ENCODE results near the gene NTN1. TPM values are rescaled to one million over a fixed set of nuclear protein-coding genes. Genes with fewer than 3 reads are reported as not detected.

The NTN1 gene
- total RNA-seq, 2 experiments from 2014 or later = 0.31 to 0.47 TPM

DNA sequence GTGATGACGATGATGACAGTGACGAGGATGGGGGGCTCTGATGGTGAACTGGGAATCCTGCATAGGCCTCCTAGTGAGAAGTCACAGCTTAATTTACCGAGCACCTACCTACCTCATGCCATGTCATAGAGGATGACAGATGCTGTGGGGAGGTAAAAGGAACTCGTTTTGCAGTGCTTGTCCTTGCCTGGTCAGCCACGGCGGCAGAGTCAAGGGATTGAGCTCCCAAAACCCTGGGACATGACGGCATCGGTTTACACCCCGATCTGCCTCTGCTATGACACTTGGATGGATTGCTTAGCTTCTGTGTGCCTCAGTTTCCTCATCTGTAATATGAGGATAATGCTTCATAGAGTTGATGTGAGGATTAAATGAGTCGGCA is 103.2 kb downstream of the NTN1 start:
- H3K9me3 Mint-ChIP-seq = no peaks in the 10 kb centered on the region
- no peak for DNase-seq
- intact Hi-C loops (cut with micrococcal nuclease) = loop anchor here (5.0 kb wide), 1 partner anchor 148 kb away; no protein-coding TSS in a partner anchor
- H3K4me3 Mint-ChIP-seq = no peak overlapping the region
- no peak overlapping the region for H3K27ac Mint-ChIP-seq
- peaks cover 5% of the 10 kb centered on the region for H3K27me3 Mint-ChIP-seq (ENCODE audit: low read depth)
- CTCF ChIA-PET = no interaction called here
- no peaks in the 10 kb centered on the region for H3K4me1 Mint-ChIP-seq (ENCODE audit: low read depth)
- no peaks in the 10 kb centered on the region for H3K36me3 Mint-ChIP-seq (ENCODE audit: low read depth)

- Mint-ChIP-seq H3K27me3 (ENCODE audit: low read depth) (peaks cover 5% of the 10 kb centered on the region), H3K4me1 (ENCODE audit: low read depth) (no peaks in the 10 kb centered on the region), H3K9me3 (no peaks in the 10 kb centered on the region), H3K36me3 (ENCODE audit: low read depth) (no peaks in the 10 kb centered on the region), H3K4me3 (no peak overlapping the region), H3K27ac (no peak overlapping the region)
- DNase-seq = no peak
- CTCF ChIA-PET = no interaction called here
- intact Hi-C loops (cut with micrococcal nuclease) = no loop called here
Measured at GRCh38 chr17:9125722-9126121, 104.4 kb downstream of the NTN1 start.

DNA sequence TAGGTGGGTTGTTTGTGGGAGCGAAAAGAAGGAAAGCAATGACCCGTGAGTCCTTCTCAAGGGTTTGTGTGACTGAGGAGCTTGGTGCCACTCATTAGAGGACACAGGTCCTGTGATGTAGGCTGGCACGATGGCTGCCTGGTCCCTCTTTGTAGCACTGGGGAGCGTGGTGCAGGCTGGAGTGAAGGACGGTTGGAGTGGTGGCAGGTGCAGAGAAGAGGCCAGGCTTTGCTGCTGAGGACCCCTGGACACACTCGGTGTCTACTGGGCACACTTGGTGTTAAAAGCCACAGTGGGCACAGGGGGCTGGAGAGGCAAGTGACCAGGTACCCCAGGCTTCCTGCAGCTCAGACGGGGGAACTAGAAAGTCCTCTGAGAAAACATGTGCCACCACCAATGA is 106.0 kb downstream of the NTN1 start:
- H3K4me1 Mint-ChIP-seq (ENCODE audit: low read depth) = no peaks in the 10 kb centered on the region
- DNase-seq = no peak
- CTCF ChIA-PET = interaction anchor here (0.9 kb wide), 1 partner anchor 12 kb away, joined by 3 read pairs; no protein-coding TSS in a partner anchor
- intact Hi-C loops (cut with micrococcal nuclease) = no loop called here
- peaks cover 4% of the 10 kb centered on the region for H3K27me3 Mint-ChIP-seq (ENCODE audit: low read depth)
- H3K9me3 Mint-ChIP-seq = no peaks in the 10 kb centered on the region
- H3K27ac Mint-ChIP-seq = no peak overlapping the region
- no peak overlapping the region for H3K4me3 Mint-ChIP-seq
- H3K36me3 Mint-ChIP-seq (ENCODE audit: low read depth) = no peaks in the 10 kb centered on the region

- Mint-ChIP-seq H3K27me3 (ENCODE audit: low read depth) (peaks cover 4% of the 10 kb centered on the region), H3K9me3 (no peaks in the 10 kb centered on the region), H3K4me1 (ENCODE audit: low read depth) (no peaks in the 10 kb centered on the region), H3K4me3 (no peak overlapping the region), H3K27ac (no peak overlapping the region), H3K36me3 (ENCODE audit: low read depth) (no peaks in the 10 kb centered on the region)
- intact Hi-C loops (cut with micrococcal nuclease) = no loop called here
- no peak for DNase-seq
- CTCF ChIA-PET = no interaction called here
Measured at GRCh38 chr17:9131371-9131770, 110.1 kb downstream of the NTN1 start.

- peaks cover under 1% of the 10 kb centered on the region for H3K27me3 Mint-ChIP-seq (ENCODE audit: low read depth)
- H3K27ac Mint-ChIP-seq = no peak overlapping the region
- DNase-seq = no peak
- no peaks in the 10 kb centered on the region for H3K9me3 Mint-ChIP-seq
- no peak overlapping the region for H3K4me3 Mint-ChIP-seq
- H3K4me1 Mint-ChIP-seq (ENCODE audit: low read depth) = no peaks in the 10 kb centered on the region
- no peaks in the 10 kb centered on the region for H3K36me3 Mint-ChIP-seq (ENCODE audit: low read depth)
- intact Hi-C loops (cut with micrococcal nuclease) = no loop called here
- CTCF ChIA-PET = no interaction called here
Measured at GRCh38 chr17:9132291-9132690, 111.0 kb downstream of the NTN1 start.

DNA sequence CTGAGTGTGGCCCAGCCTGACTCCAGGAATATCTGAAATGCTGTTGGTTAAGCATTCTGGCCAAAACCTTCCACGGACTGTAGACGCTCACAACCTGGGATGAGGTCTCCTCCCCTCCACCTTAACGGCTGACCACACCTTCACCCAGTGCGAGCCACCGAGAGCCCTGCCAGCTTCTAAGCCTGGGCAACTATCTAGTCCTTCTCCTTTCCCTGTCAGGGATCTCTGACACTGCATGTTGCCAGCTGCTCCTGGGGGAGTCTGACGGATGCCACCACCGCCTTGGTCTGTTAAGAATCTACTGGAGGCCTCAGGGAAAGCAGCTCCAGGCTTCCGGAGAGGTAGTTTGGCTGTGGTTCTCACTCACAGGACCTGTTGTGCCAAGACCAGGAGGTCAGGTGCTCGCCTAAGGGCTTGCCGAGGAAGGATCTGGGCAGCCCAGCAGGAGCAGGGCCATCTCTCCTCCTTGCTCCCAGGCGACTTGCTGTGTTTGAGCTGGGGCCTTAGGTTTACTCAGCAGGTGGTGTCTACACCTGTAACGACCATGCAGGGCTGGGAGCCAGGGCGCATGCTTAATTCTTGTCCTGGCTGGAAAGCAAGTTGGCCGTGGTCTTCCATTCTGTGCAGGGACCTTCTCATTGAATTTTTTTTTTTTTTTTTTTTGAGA is 111.8 kb downstream of the NTN1 start:
- no peaks in the 10 kb centered on the region for H3K4me1 Mint-ChIP-seq (ENCODE audit: low read depth)
- intact Hi-C loops (cut with micrococcal nuclease) = no loop called here
- no peaks in the 10 kb centered on the region for H3K36me3 Mint-ChIP-seq (ENCODE audit: low read depth)
- CTCF ChIA-PET = no interaction called here
- H3K9me3 Mint-ChIP-seq = no peaks in the 10 kb centered on the region
- no peak for DNase-seq
- H3K4me3 Mint-ChIP-seq = no peak overlapping the region
- no peaks in the 10 kb centered on the region for H3K27me3 Mint-ChIP-seq (ENCODE audit: low read depth)
- no peak overlapping the region for H3K27ac Mint-ChIP-seq

GRCh38 chr17:9138161-9138717 is 116.9 kb downstream of the NTN1 start:
- Mint-ChIP-seq H3K4me3 (no peak overlapping the region), H3K4me1 (ENCODE audit: low read depth) (no peaks in the 10 kb centered on the region), H3K9me3 (no peaks in the 10 kb centered on the region), H3K36me3 (ENCODE audit: low read depth) (no peaks in the 10 kb centered on the region), H3K27me3 (ENCODE audit: low read depth) (no peaks in the 10 kb centered on the region), H3K27ac (no peak overlapping the region)
- intact Hi-C loops (cut with micrococcal nuclease) = no loop called here
- CTCF ChIA-PET = no interaction called here
- no peak for DNase-seq

DNA sequence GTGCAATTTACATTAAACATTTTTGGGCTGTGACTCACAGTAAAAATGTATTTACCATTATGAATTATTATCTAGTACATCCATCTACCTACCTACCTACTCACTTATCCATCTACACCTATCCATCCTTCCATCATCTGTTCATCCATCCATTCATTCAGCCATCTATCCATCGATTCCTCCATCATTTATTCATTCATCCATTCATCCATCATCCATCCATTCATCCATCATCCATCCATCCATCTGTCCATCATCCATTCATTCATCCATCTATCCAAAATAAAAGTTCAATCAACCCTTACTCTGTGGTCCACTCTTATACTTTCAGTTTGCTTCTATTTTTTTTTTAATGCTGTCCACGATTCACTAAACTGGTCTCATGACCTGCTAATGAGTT is 118.4 kb downstream of the NTN1 start:
- CTCF ChIA-PET = no interaction called here

DNA sequence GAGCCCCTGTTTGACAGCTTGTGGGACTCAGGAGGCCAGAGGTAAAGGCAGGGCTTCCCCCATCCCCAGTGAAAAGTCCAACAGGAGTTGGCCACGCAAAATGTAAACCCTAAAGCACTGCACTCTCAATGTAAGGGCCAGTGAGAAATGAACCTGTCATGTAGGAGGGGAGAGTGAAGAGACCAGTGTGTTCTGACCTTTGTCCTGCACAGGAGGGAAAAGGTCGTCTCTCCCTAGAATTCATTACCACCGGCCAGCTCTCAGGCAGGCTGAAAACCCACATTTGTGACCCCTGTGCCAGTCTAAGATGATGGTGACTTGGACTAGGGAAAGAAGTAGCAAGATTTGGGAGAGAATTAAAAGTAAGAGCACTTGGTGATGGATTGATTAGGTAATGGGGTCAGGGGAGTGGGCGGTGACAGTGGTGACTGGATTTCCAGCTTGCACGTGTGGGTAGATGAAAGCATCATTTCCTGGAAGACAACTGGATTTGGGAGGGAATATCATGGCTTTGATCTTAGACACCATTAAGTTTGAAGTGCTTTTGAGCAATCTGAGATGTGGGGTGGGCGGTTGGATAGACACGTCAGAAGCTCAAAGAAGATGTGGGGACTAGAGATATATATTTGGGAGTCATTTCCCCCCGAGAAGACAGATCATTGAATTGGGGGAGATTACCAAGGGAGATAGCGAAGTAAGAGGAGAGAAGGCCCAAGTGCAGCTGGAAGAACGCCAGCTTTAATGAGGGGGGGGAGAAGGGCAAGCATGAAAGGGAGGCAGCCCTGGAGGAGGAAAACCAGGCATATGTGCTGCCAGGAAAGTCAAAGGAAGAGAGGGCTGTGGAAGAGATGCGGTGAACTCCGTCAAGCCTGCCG is 119.5 kb downstream of the NTN1 start:
- no peak for DNase-seq
- Mint-ChIP-seq H3K27me3 (ENCODE audit: low read depth) (no peaks in the 10 kb centered on the region), H3K9me3 (no peaks in the 10 kb centered on the region), H3K4me1 (ENCODE audit: low read depth) (no peaks in the 10 kb centered on the region), H3K27ac (no peak overlapping the region), H3K36me3 (ENCODE audit: low read depth) (no peaks in the 10 kb centered on the region), H3K4me3 (no peak overlapping the region)
- intact Hi-C loops (cut with micrococcal nuclease) = no loop called here
- CTCF ChIA-PET = no interaction called here

More for the DNA sequence above, 118.4 kb downstream of the NTN1 start:
- Mint-ChIP-seq H3K4me3 (no peak overlapping the region), H3K27ac (no peak overlapping the region), H3K27me3 (ENCODE audit: low read depth) (no peaks in the 10 kb centered on the region), H3K4me1 (ENCODE audit: low read depth) (no peaks in the 10 kb centered on the region), H3K9me3 (no peaks in the 10 kb centered on the region), H3K36me3 (ENCODE audit: low read depth) (no peaks in the 10 kb centered on the region)
- no peak for DNase-seq
- intact Hi-C loops (cut with micrococcal nuclease) = no loop called here

DNA sequence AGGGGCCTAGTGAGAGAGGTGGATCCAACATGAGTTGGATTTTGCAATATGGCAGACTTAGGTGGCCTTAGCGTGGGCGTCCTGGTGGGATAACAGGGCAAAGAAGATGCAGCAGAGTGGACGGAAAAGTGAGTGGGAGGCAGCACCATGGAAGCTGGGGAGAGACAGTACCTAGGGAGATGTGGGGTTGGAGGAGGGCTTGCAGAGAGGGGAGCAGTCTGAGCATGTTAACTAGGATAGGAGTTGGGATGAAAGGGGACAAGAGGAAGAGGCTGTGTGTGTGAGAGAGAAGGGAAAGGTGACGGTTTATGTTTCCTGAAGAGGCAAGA is 120.1 kb downstream of the NTN1 start:
- CTCF ChIA-PET = interaction anchor here (0.6 kb wide), 1 partner anchor 413 kb away, joined by 3 read pairs; no protein-coding TSS in a partner anchor

DNA sequence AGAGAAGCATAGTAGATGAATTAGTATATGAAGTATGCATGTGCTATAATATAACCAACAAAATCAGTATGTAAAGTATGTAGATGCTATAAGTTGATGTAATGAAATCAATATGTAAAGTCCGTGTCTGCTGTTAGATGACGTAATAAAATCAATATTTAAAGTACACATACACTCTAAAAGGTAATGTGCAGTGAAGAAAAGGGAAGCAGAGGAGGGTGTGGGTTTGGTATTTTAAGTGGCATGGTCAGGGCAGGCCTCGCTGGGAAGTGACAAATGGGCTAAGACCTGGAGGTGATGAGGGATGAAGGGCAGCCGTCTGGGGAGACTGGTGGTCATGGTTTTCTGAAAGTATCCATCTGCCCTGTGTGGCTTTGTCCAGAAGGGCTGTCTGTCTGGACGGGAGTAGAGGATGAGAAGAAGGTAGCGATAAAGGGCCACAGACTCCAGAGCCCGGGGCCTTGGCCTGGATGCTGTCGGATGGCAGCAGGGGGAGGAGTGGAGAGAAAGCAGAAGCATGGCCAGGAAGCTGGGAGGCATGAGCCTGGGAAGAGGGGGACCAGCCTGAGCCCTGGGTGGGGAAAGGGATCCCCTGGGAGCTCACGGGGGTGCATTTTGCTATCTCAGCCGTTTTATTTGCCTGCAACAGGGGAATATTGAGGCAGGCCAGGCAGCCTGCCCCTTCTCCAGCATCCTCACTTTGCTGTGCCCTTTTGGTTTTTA is 121.6 kb downstream of the NTN1 start:
- intact Hi-C loops (cut with micrococcal nuclease) = no loop called here
- H3K27ac Mint-ChIP-seq = no peak overlapping the region
- H3K4me1 Mint-ChIP-seq (ENCODE audit: low read depth) = no peaks in the 10 kb centered on the region
- no peaks in the 10 kb centered on the region for H3K27me3 Mint-ChIP-seq (ENCODE audit: low read depth)
- no peak for DNase-seq
- H3K9me3 Mint-ChIP-seq = no peaks in the 10 kb centered on the region
- CTCF ChIA-PET = no interaction called here
- no peaks in the 10 kb centered on the region for H3K36me3 Mint-ChIP-seq (ENCODE audit: low read depth)
- H3K4me3 Mint-ChIP-seq = no peak overlapping the region

More for the DNA sequence above, 120.1 kb downstream of the NTN1 start:
- Mint-ChIP-seq H3K9me3 (no peaks in the 10 kb centered on the region), H3K36me3 (ENCODE audit: low read depth) (no peaks in the 10 kb centered on the region), H3K4me1 (ENCODE audit: low read depth) (no peaks in the 10 kb centered on the region), H3K27ac (no peak overlapping the region), H3K4me3 (no peak overlapping the region), H3K27me3 (ENCODE audit: low read depth) (no peaks in the 10 kb centered on the region)
- intact Hi-C loops (cut with micrococcal nuclease) = no loop called here
- no peak for DNase-seq

DNA sequence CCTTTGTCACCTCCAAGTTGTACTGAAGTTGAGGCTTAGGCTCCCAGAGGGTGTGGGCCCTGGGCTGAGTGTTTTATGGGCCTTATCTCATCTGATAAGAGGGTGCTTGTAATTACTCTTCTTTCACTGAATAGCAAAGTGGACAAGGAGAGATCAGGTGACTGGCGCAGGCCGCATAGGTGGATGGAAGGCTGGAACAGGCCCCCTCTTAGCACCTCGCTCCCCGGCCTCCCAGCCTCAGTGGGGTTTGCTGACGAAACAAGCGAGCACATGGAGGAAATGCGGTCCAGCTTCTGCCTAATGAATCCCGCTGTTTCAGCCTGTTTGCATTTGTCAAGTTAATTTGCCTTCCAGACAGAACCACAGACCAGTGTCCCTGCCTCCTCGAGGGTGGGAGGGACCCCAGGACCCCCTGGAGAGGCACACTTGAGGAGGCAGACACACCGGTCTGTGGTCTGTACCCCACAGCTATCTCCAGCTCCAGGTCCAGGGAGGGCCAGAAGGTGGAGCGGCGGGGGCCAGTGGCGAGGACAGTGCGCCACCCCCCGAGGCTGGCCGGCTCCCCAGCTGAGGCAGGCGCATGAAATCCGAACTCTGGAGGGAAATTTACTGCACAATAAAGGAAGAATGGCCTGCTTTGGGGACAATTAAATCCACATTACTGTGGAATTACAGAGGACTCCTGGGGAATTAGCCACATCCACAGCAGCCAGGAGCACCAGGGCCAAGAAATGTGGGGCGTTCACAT is 123.4 kb downstream of the NTN1 start:
- no peaks in the 10 kb centered on the region for H3K9me3 Mint-ChIP-seq
- CTCF ChIA-PET = no interaction called here
- H3K4me1 Mint-ChIP-seq (ENCODE audit: low read depth) = no peaks in the 10 kb centered on the region
- no peak overlapping the region for H3K4me3 Mint-ChIP-seq
- H3K27ac Mint-ChIP-seq = no peak overlapping the region
- DNase-seq = no peak
- H3K36me3 Mint-ChIP-seq (ENCODE audit: low read depth) = no peaks in the 10 kb centered on the region
- intact Hi-C loops (cut with micrococcal nuclease) = no loop called here
- H3K27me3 Mint-ChIP-seq (ENCODE audit: low read depth) = no peaks in the 10 kb centered on the region

All from activated naive CD4-positive, alpha-beta T cell treated with anti-CD3 and anti-CD28 coated beads for 36 hours (primary cell).